HFF-Myc (cell line): ENCODE data around the gene ATN1.

Source experiments
- DNase-seq: peaks from one replicate; pipeline ENCODE4 v3.0.0-alpha.2; 2011; ENCODE audit warnings: low read depth; ENCODE audit errors: extremely low read depth
- H3K4me3 ChIP-seq: replicated peaks from 2 replicates; pipeline ENCODE4 v1.5.1; 2011; ENCODE audit warnings: low read depth, mild to moderate bottlenecking, control low read depth, low read length
- TF ChIP-seq, protein P1 (sequence below): IDR thresholded peaks from 2 replicates; pipeline ENCODE4 v1.5.1; 2012; ENCODE audit warnings: mild to moderate bottlenecking, low read depth, low read length, control low read depth; ENCODE audit errors: missing control alignments

The ATN1 gene

DNA sequence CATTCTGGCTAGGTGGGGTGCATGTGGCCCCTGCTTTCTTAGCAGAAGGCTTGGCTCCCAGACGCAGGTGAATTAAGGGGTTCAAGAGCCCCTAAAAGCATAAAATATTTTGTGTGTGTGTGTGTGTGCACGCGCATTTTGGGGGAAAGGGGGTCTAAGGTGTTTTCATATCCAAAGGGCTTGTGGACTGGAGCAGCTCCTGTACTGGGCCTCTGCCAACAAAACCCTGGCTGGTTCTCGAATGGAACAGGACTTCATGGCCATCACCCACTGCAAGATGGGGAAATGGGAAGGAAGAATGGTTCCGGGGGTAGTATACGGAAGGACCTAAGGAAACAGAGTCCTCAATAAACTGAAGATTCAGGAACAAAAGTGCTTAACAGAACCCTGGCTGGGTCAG lies 3.9 kb upstream of the ATN1 start:
- DNase-seq = no peak
- TF ChIP-seq, protein P1, sequence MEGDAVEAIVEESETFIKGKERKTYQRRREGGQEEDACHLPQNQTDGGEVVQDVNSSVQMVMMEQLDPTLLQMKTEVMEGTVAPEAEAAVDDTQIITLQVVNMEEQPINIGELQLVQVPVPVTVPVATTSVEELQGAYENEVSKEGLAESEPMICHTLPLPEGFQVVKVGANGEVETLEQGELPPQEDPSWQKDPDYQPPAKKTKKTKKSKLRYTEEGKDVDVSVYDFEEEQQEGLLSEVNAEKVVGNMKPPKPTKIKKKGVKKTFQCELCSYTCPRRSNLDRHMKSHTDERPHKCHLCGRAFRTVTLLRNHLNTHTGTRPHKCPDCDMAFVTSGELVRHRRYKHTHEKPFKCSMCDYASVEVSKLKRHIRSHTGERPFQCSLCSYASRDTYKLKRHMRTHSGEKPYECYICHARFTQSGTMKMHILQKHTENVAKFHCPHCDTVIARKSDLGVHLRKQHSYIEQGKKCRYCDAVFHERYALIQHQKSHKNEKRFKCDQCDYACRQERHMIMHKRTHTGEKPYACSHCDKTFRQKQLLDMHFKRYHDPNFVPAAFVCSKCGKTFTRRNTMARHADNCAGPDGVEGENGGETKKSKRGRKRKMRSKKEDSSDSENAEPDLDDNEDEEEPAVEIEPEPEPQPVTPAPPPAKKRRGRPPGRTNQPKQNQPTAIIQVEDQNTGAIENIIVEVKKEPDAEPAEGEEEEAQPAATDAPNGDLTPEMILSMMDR = no peak
- no peak overlapping the region for H3K4me3 ChIP-seq

DNA sequence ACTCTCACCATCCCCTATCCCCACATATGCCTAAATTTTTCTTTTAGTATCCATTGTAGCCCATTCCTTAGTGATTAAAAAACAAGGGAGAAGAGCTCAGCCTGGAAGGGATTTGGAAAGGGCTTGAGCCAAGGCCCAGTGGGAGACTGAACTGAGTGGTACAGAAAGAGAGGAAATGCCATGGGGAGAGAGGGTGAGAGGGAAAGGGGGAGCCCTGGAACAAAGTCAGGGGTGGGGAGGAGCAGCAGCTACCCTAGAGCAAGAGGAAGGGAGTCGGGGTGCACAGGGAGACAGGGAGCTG lies 2.6 kb upstream of the ATN1 start:
- DNase-seq = no peak
- peak overlapping the region; percentile 91 for H3K4me3 ChIP-seq
- TF ChIP-seq, protein P1 = no peak

DNA sequence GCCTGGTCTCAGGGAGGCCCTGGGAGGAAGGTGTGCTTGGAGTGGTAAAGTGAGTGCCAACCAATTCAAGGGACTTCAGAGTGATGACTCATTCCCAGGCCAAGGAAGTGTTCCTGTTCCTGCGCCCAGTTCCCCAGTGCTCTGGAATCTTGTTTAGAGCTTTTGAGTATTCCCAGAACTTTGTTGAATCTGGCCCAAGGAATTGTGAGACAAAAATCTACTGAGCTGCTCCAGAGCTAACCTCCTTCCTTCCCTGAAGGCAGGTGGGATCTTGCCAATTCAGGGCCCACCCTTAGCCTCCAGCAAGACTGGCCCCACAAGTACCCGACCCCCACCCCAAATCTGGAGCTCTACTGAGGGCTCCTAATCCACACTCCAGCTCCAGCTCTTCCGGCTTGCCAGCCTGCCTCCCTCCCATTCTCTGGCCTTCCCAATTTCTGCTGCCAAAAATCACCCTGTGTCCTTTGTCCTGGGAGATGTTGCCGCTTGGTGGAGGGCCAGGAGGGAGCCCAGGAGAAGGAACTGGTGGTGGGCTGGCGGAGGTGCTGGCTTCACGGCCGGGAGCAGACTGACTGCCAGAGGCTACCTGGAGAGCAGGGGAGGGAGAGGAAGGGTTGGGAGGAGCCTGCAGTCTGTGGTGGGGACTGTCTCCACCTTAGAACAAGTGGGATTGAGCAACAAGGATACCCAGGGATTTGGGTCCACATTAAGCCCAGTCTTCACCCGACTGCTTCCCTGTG lies 2.0 kb upstream of the ATN1 start:
- peak overlapping the region; percentile 91 for H3K4me3 ChIP-seq
- peak; percentile 87 for DNase-seq
- TF ChIP-seq, protein P1 = no peak

DNA sequence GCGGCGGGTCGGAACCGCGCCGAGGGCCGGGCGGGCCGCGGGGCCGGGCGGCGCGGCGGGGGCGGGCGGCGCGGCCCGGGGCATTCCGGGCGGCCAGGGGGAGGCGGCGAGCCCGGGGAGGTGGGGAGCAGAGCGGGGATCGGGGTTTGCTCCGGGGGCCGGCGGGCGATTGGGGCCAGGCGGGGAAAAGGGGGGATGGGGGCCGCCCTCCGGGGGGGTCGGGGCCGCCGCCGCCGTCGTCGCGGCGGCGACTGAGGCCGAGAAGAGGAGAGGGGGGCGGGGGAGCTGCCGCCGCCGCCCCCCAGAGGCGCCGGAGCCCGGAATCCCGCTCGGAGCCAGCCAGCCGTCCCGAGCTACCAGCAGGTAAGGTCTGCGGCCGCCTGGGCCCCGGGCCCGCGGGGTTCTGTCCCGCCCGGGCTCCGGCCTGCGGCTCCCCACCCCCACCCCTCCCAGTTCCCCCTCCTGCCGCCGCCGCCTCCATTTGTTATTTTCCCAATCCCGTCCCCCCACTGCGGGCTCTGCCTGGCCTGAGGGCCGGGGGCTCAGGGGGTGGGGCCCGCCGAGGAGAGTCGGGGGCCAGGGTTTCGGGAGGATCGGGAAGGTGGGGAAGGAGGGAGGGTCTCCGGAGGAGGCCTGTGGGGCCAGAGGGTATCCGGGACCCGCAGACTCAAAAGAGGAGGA lies 403 bp downstream of the ATN1 start:
- no peak for DNase-seq
- TF ChIP-seq, protein P1 = no peak
- H3K4me3 ChIP-seq = peak overlapping the region; percentile 91

DNA sequence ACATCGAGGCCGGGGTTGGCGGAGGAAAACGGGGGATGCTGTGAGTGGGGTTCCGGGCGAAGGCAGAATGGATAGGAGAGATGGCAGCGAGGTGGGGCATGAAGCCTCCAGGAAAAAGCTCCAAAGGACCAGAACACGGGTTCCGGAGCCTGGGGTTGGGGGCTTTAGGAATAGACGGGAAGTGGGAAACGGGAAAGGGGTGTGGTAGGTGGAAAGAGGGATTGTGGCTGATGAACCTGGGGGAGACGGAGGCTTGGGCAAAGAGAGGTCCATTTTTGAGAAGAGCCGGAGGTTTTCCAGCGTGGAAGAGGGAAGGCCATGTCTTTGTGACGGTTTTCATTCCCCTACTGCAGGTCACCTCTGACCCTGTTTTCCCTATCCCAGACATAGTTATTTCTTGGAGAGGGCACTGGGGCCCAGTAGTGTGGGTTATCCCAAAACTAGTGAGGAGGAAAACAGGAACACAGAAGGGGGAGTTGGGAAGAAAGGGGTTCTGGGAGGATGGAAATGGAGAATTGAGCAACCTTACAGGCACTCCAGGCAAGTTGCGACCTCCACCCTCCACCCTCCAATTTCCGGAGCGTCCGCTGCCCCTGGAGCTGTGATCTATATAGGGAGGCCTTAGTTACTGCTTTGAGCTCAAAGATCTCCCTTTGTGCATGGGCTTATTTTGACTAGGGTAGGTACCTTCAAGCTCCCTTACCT lies 1.1 kb downstream of the ATN1 start:
- DNase-seq = no peak
- TF ChIP-seq, protein P1 = no peak
- H3K4me3 ChIP-seq = peak overlapping the region; percentile 91

DNA sequence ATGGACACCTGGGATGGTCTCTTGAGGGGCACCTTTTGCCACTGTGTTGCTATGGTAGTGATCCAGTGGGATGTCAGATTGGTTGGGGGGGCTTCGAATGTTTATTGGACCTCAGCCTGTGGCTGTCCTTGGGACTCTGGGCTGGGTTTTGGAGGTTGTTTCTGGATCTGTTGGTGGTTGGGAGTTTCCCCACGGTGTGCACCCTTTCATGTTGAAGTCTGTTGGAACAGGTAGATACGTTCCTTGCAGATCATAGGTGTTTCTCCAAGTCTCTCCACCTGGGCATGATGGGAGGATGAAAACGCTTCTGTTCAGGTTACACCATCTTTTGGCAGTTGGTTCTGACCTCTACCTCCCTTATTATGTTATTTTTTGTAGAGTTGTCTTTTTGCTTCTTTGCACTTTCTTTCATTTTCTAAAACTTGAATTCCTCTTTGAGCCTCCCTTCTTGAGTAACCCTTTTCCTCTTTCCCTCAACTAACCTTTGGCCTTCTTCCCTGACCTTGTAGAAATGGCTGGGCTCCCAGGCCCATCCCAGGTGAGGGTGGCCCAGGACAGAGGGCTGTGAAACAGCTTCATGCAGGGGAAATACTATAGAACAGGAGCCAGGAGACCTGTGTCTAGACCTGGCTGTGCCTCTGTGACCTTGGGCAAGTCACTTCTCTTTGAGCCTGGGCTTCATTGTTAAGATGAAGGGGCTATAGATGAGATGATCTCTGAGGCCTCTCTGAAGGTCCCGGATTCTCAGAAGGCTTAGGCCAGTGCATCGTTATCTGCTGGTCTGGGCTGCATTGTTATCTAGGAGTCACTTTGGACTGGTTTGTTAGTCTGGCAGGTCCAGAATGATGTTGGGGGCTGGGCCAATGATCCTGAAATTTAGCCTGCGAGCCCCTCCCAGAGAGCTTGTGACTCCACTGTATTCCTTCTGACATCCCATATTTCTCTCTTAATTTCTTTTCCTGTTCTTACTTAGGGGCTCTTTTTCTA lies 2.0 kb downstream of the ATN1 start:
- DNase-seq = no peak
- H3K4me3 ChIP-seq = peak overlapping the region; percentile 91
- TF ChIP-seq, protein P1 = no peak
